HG02588 (cell line): ENCODE data around the gene ACE.
"Not testable (repeated sequence)": the region's sequence is repeated elsewhere in the genome, so short reads cannot be mapped to it uniquely, and the experiment has no call there.

Experiments used
- ATAC-seq: cut with Tn5 transposase; IDR thresholded peaks from one replicate; pipeline ENCODE4 v1.9.1; 2021; ENCODE audit warnings: mild to moderate bottlenecking, moderate library complexity; ENCODE audit not compliant: unreplicated experiment

Gene ACE

GRCh38 chr17:63443053-63443452 lies 33.8 kb upstream of the ACE start:
- ATAC-seq, result no peak

- ATAC-seq, result no peak
These were observed 32.4 kb upstream of the ACE start for GRCh38 chr17:63444457-63444856.

GRCh38 chr17:63445065-63445464 lies 31.8 kb upstream of the ACE start:
- no peak for ATAC-seq

- no peak for ATAC-seq
These were observed 31.3 kb upstream of the ACE start for GRCh38 chr17:63445571-63445953.

GRCh38 chr17:63445954-63446752 lies 30.7 kb upstream of the ACE start, which contains the start of gene CYB561:
Gene CYB561, minus strand, starts transcription at chr17:63446306. Its CDS starts 8,759 bp downstream, at chr17:63437547.
- peak; percentile 69 for ATAC-seq

GRCh38 chr17:63446753-63447470 lies 29.9 kb upstream of the ACE start:
- peak; percentile 39 for ATAC-seq

- ATAC-seq, result peak; percentile 2
These were observed 29.3 kb upstream of the ACE start for GRCh38 chr17:63447471-63448009.

GRCh38 chr17:63448655-63449054 lies 28.2 kb upstream of the ACE start:
- no peak for ATAC-seq

- ATAC-seq, result no peak
These were observed 26.3 kb upstream of the ACE start for GRCh38 chr17:63450551-63450950.

- ATAC-seq, result no peak
These were observed 25.7 kb upstream of the ACE start for GRCh38 chr17:63451150-63451549.

GRCh38 chr17:63452046-63452961 lies 24.6 kb upstream of the ACE start:
- no peak for ATAC-seq

- ATAC-seq, result no peak
These were observed 23.8 kb upstream of the ACE start for GRCh38 chr17:63452962-63453551.

GRCh38 chr17:63454357-63454756 lies 22.5 kb upstream of the ACE start:
- not testable (repeated sequence) for ATAC-seq

GRCh38 chr17:63454915-63455314 lies 21.9 kb upstream of the ACE start:
- ATAC-seq, result no peak

- ATAC-seq, result no peak
These were observed 21.4 kb upstream of the ACE start for GRCh38 chr17:63455417-63455816.

GRCh38 chr17:63458478-63458877 lies 18.4 kb upstream of the ACE start:
- no peak for ATAC-seq

GRCh38 chr17:63460018-63460417 lies 16.8 kb upstream of the ACE start:
- ATAC-seq, result no peak

- ATAC-seq, result no peak
These were observed 13.1 kb upstream of the ACE start for GRCh38 chr17:63463771-63464170.

- ATAC-seq, result no peak
These were observed 12.1 kb upstream of the ACE start for GRCh38 chr17:63464691-63465236.

GRCh38 chr17:63468099-63468498 lies 8.8 kb upstream of the ACE start:
- not testable (repeated sequence) for ATAC-seq
